NB4 (cell line): ENCODE results near the gene GNB1L.

Source experiments
- MAX ChIP-seq: IDR thresholded peaks from 2 replicates; pipeline ENCODE4 v1.6.1; 2011; ENCODE audit warnings: low read depth, low read length
- MYC ChIP-seq: IDR thresholded peaks from 2 replicates; pipeline ENCODE4 v1.6.1; 2011; ENCODE audit warnings: low read depth, low read length
- TF ChIP-seq, protein P1 (sequence below): IDR thresholded peaks from one replicate; pipeline ENCODE4 v1.5.1; 2012; ENCODE audit warnings: low read depth, low read length

DNA sequence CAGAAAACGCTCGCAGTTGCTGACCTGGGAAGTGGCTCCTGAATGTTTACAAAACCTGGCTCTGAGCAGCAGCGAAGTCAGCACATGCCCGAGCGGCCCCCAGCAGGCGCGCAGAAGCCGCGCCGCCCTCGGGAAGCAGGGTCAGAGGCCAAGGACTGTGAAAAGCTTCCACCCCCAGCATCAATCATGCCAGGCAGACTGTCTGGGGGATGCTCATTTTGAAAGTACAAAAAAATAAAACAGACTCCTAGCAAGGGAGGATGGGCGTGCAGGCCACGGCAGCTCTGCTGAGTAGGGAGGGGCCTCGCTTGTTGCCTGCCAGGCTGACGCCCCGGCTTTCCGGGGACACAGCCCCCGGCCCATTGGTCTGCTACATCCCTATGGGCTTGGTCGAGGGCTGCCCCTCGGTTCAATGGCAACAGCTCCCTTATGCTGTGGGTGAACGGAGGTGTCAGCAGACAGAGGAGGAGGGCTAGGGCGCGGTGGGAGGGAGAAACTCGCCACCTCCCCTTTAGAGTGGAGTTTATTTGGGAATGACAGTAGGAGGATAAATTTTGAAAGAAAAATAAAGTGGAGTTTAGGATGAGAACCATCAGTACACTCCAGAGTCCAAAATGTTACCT lies 37.7 kb upstream of the GNB1L start:
- TF ChIP-seq, protein P1, sequence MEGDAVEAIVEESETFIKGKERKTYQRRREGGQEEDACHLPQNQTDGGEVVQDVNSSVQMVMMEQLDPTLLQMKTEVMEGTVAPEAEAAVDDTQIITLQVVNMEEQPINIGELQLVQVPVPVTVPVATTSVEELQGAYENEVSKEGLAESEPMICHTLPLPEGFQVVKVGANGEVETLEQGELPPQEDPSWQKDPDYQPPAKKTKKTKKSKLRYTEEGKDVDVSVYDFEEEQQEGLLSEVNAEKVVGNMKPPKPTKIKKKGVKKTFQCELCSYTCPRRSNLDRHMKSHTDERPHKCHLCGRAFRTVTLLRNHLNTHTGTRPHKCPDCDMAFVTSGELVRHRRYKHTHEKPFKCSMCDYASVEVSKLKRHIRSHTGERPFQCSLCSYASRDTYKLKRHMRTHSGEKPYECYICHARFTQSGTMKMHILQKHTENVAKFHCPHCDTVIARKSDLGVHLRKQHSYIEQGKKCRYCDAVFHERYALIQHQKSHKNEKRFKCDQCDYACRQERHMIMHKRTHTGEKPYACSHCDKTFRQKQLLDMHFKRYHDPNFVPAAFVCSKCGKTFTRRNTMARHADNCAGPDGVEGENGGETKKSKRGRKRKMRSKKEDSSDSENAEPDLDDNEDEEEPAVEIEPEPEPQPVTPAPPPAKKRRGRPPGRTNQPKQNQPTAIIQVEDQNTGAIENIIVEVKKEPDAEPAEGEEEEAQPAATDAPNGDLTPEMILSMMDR: no peak
- TF ChIP-seq MYC (no peak), MAX (no peak)
